HG03039 (cell line): Measurements from ENCODE around the gene LNP1.

Source experiments
- ATAC-seq: cut with Tn5 transposase; IDR thresholded peaks from one replicate; pipeline ENCODE4 v1.9.1; 2021; ENCODE audit warnings: mild to moderate bottlenecking, moderate library complexity; ENCODE audit not compliant: unreplicated experiment

LNP1 gene

DNA sequence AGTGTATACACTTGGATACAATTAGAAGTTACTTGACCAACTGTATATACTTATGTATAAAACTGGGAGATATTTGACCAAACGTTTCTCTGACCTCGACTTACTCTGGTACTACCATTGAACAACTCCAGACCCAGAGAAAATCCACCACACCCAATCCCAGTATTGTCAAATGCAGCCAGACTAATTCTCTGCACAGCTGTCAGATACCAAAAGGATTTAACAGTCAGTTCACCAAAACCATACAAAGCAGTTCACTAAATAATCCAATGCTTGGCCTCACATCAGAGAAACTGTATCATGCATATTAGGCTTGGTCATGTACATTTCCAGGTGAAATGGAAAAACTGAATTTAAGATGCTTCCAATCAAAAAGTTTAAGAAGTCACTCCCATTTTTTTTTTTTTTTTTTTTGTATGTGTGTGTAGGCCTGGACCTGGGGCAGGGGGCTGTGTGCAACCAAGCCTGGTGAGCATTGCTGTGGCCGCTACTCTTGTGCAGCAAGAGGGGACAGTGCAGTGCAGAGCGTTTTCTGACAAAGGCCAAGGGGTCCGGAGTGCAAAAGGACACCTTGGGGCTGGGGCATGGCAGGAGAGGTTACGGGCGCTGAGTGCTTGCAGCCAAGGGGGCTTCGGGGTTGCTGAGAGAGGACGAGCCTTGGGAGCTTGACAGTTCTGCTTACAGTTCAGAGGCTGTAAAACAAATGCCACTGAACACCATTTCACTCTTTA is 1.8 kb upstream of the LNP1 start:
- ATAC-seq: no peak

DNA sequence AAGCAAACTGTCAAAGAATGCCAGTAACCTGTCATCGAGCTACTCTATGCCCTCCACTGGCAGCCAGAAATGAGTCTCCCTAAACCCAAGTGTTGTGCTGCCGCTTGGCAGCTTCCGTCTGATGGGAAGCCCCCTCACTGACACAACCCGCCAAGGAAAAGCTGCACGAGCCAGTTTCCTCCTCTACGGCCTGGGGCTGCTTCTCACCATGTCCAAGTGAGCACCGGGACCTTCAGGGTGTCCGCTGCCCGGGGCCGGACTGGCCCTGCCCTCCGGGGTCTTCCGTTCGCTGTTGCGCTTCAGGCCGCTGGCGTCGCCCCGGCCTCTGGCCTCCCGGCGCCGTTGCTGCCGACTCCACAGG is 940 bp upstream of the LNP1 start:
- ATAC-seq: peak; percentile 15

DNA sequence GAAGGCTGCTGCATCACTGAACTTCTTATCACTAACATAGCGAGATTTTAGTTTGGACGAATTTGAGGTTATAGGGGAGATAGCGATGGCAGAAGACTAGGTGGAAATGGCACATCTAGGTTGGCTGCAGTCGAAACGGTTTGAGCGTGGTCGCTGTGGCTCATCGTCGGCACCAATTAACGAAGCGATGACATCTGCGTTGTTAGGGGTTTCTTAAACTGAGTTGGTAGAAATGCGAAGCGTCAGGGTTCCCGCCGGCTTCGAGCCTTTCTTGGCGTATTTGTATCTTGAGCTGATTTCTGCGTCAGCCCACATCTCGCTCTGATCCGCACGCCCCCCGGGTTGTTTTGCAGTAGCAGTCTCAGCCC is 319 bp downstream of the LNP1 start:
- ATAC-seq: peak; percentile 11

DNA sequence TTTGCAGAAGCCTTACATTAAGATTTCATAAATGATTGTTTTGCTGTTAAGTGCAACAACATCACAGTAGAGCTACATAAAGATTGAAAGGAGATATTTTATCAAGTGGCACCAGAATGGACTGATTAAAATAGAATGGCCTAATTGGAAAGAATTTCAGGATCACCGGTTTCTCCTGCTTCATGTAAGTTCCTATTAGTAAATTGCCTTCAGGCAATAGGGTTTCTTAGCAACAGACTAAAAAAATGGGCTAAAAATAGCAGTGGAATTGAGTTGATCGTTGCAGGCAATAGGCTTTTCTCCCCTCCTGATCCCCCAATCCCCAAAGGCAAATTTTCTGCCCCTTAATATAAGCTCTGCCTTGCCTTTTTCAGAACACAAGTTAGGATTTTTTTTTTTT is 917 bp downstream of the LNP1 start:
- ATAC-seq: no peak

DNA sequence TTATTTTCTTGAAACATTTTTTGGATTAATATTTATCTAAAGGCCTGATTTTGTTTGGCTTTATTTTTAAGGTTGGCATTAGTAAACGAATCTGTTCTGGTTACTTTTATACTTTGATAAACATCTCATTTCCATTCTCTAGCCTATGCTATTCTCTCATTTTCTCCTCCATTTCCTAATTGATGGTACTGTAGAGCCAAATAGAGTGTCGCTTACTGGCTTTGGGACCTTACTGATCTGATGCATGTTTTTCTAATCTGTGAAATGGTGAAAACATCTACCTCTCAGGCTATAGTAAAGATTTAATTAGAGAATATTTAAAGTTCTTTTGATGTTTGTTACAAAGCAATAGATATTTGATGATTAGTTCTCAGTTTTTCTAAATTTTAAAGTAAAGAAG is 1.6 kb downstream of the LNP1 start:
- no peak for ATAC-seq

DNA sequence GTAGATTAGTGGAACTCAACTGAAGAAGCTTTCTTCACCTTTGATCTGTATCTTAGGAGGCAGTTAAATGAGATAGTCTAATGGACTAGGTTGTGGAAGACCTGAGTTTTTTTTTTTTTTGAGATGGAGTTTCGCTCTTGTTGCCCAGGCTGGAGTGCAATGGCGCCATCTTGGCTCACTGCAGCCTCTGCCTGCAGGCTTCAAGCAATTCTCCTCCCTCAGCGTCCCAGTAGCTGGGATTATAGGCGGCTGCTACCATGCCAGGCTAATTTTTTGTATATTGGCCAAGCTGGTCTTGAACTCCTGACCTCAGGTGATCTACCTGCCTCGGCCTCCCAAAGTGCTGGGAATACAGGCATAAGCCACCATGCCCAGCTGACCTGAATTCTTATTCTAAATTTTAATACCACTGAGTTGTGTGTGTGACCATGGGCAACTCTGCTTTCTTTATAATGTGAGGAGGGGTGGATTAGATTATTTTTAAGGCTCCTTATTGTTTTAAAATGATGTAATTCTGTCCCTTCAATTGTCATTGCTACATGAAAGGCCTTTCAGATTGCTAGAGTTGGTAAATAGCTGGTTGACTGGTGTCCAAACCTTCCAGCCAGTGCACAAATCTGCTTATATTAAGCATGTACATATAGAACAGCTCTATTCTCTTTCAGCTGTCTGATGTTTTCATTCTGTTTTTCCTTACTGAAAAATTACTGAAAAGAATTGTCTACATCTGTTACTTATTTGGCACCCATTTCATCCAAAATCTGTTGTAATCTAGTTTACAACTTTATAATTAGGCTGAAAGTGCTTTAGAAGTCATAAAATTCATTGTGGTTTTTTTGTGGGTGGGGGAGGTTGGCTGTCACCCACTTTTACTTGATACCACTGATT is 2.3 kb downstream of the LNP1 start:
- no peak for ATAC-seq

DNA sequence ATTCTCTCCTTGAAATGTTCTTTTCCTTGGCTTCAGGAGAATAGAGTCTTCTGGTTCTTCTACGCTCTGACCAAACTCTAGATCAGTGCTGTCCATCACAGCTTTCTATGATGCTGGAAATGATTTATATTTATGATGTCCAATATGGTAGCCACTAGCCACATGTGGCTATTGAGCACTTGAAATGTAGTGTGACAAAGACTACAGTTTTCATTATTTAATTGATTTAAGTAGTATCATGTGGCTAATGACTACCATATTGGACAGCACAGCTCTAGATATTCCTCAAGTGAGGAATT is 2.9 kb downstream of the LNP1 start:
- no peak for ATAC-seq

DNA sequence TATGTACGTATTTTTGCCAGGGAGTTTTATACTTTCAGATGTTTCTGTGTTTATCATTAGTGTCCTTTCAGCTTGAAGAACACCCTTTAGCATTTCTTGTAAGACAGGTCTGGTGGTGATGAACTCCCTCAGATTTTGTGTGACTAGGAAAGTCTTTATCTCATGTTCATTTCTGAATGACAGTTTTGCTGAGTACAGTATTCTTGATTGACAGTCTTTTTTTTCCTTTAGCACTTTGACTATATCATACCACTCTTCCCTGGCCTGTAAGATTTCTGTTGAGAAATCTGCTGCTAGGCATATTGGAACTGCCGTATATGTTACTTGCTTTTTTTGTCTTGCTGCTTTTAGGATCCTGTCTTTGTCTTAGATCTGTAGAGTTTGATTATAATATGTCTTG is 5.8 kb downstream of the LNP1 start:
- no peak for ATAC-seq

DNA sequence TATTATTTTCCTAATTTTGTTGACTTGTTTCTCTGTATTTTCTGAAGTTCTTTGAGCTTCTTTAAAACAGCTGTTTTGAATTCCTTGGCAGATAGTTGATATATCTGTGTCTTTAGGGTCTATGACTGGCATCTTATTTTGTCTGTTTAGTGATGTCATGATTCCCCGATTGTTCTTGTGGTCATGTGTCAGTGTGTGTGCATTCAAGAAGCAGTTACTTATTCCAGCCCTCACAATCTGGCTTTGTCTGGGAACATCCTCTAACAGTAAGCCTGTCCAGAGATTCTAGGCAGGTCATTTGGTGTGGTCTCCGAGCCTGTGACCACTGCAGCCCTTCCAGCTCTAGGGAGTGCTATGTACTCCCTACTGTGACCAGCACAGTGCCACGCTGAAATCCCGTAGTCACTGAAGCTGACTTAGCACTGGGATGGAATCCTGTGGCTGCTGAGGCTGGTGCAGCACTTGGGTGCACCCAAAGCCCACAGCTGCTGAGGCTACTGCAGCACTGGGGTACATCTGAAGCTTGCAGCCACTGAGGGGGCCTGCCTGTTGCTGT is 6.7 kb downstream of the LNP1 start:
- ATAC-seq: no peak

DNA sequence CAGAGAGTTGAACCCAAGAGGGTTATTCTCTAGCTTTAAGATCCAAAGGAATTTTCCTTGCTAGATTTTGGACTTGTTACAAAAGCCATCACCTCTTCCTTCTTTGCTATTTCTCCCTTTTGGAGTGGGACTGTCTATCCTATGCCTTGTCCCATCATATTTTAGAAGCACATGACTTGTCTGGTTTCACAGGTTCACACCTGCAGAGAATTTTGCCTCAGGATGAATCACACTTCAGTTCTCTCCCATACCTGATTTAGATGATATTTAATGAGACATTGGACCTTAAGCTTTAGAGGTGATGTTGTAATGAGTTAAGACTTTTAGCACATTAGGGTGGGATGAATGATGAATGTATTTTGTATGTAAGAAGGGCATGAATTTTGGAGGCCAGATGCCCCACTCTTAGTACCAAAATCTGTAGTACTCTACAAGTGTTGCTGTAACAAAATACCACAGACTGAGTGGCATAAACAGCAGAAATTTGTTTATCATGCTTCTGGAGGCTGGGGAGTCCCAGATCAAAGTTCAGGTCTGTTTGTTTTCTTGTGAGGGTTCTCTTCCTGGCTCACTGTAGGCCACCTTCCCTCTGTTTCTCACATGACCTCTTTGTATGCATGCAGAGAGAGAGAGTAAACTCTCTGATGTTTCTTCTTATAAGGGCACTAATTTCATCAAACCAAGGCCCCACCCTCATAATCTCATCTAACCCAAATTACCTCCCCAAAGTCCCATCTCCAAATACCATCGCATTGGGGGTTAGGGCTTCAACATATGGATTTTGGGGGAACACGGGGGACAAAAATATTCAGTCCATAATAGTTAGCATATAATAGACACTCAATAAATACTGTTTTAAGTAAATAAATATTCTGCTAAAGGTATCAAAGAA is 10.0 kb downstream of the LNP1 start:
- ATAC-seq: no peak

DNA sequence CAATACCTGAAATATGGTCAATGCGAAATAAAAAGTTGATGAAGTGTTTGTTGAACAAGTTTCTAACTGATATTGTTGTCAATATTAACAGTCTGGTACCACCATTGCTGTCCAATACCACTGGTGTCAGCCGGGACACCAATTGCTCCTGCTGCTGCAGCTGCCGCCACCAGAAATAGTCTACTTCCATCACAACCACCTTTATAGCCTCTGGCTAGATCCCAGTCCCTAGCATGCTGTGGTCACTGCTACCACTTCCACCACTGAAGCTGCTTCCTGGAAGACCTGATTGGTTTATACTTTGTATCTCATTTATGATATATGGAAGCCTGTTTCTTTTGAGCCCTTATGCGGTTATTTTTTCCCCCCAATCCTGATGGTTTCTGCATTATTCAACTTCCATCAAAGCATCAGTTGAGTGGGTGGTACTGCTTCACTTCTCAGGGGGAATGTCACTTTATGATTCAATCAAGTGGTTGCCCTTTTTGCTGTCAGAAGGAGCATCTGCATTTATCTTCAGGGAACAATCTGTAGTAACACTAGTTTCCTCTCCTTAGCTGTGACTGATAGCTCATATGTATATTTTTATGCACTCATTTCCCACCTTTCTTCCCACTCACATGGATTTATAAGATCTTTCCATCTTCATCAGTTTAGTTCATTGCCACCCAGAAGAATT is 11.7 kb downstream of the LNP1 start:
- ATAC-seq: no peak

DNA sequence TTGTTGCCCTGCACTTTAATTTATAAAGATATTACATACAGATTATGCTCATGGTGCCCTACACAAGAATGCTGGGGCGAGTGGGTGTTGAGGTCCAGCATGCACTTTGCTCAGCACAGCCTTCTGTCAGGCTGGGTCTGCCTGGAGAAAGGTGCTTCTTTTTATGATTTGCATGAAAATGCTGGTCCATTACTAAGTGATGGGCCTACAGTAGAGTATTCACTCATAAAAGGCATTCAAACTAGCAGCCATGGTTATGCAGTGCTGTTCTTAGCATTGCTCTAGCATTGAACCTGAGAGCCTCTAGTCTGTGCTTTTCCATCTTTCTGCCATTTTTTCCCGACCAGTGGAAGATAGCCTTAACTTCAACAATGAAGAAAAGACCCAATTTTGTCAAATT is 12.3 kb downstream of the LNP1 start:
- no peak for ATAC-seq

DNA sequence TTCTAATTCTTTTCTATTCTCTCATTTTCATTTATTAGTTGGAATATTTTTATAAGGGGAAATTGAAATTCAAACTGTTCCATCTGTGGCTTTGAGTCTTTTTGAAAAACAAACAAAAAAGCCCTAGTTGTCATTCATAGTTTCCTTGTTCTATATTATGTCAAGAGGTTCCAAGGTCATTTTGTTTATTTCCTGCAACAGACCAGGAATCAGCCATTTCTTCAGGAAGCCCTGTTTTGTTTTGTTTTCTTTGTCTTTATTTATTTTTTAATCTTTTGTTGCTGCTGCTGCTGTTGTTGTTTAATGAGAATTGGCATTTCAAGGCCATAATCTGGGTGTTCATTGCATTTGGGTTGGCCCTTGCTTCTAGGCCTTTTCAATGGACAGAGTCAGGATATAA is 14.8 kb downstream of the LNP1 start:
- no peak for ATAC-seq

DNA sequence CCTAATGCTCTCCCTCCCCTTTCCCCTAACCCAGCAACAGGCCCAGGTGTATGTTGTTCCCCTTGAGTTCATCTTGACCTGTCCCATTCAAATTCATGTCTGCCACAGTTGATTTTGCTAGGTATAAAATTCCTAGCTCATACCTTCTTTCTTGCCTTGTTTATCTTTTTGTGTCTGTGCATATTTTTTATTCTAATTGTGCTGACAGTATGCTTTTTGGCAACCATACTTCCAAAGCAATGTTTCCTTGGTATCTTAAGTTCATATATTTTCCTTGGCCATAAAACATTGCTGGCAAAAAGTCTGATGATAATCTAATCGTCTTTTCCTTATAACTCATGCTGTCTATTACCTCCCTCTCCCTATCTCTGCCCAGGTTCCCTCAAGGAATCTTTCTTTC is 15.5 kb downstream of the LNP1 start:
- no peak for ATAC-seq

DNA sequence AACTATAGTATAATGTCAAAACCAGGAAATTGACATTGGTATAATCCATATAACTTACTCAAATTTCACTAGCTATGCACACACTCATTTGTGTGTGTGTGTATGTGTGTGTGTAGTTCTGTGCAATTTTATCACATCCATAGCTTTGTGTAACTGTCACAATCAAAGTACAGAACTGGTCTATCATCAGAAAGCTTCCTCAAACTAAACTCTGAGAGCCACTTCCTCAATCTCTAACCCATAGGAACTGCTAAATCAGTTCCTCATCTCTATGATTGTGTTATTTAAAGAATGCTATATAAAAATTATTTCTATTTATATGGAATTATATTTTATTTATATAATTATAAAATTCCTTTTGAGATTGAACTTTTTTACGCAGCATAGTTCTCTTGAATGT is 18.1 kb downstream of the LNP1 start:
- no peak for ATAC-seq

DNA sequence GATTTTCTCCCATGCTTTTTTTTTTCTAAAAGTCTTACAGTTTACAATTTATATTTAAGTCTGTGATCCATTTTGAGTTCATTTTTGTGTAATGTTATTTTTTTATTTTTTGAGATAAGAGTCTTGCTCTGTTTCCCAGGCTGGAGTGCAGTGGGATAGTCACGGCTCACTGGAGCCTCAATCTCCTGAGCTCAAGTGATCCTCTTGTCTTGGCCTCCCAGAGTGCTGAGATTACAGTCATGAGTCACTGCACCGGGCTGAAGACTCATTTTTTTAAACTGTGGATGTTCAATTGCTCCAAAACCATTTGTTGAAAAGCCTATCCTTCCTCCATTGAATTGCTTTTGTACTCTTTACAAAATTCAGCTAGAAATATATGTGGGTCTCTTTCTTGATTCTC is 19.5 kb downstream of the LNP1 start:
- no peak for ATAC-seq

DNA sequence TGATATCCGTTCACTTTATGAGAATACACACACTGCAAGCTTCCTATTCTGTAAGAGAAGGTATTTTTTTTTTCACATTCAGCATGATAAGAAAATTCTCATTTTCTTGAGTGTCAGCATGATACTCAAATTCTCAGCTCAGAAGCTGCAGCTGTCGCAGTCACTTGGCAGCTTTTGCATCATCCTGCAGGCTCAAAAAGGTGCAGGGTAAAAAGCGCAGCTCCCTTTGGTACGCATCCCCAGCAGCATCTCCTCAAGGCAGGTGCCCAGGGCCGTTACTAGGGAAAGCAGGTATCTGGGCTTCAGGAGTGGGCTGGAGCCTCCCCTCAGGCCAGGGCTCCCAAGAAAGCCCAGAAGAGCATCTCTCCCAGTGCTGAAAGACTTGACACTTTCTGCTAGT is 22.3 kb downstream of the LNP1 start:
- ATAC-seq: no peak

DNA sequence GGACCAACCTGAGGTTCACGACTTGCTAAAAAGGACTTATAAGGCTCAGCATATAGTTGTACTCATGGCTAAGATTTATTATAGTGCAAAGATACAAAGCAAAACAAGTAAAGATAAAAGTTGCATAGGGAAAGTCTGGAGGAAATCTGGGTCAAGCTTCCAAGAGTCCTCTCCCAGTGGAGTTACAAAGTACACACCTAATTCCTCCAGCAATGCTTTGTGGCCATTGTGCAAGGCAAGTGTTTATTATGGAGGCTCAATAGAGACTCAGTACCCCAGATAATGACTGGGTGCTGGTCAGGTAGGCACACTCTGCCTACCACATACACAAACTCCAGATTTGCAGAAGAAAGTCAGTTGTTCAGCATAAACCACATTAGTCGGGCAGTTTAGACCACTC is 22.9 kb downstream of the LNP1 start:
- ATAC-seq: no peak

DNA sequence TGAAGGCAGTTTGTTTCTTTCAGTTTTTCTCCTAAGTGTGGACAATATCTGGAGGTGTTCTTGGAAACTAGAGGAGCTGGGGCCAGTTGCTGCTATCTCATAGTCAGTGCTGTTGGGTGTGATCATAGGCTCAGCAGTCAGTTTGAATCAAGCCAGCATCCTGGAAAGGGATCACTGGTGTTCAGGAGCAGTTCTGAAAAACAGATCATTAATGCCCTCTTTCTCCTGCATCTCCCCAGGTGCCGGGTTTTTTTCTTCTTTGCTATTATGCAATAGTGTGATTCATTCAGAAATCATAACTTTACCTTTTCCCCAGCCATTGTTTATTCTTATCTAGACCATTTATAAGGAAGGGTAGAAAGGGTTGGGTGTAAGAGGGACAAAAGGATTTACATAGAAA is 24.0 kb downstream of the LNP1 start:
- ATAC-seq: no peak

DNA sequence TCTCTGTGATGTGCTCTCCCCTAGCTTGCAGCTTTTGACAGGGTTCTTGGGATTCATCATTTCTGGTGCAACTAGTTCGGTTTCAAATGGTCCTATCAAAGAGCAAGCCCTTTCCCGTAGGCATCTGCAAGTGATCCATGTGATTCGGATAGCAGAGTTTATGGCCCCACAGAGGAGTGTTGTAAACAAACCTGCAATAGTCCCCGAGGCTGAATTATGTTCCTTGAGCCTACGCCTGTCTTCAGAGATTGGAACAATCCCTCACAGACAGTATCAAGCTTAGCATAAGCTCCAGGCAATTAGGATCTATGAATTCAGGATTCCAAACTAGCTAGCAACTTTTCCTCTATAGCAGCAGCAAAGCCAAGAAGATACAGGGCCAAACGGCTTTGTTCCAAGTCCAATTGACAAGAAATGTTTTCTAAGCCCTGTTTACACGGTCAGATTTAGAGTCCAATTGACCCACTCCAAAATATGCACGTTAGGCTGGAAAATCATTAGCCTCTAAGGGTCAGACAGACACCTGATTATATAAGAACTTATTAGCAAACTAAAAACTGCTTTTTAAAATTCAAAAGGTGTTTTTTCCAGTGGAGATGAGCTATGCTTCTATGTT is 24.8 kb downstream of the LNP1 start:
- no peak for ATAC-seq

DNA sequence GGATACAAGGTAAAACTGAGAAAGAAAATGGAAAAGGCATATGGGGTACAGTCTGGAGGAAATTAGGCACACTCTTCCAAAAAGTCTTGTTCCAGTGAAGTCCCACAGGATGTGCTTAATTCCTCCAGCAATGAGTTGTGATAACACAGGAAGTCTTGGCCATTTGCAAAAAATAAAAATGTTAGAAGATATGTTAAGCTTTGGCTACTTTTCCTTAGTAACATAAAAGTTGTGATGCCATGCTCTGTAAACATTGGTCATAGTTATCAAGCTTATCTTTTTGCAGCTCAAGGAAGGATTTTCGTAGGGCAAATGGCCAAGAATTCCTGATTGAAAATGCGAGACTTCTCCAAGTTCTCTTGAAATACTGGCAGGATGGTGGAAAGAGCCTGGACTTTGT is 26.4 kb downstream of the LNP1 start:
- ATAC-seq: no peak
